H1 (cell line): ENCODE results near the gene PCDHA5. TPM values are rescaled to one million over a fixed set of nuclear protein-coding genes. Genes with fewer than 3 reads are reported as not detected.
A peak's percentile ranks its signal among the peaks of the same experiment; 100 is the strongest.

ENCODE experiments used
- ASH2L ChIP-seq: fragments of 200-600, 300-600 bp; sonication (generic); IDR thresholded peaks from one replicate; pipeline ENCODE4 v1.7.1; 2017; ENCODE audit warnings: low read length
- ATF2 ChIP-seq: IDR thresholded peaks from 2 replicates; pipeline ENCODE4 v1.6.1; 2012; ENCODE audit warnings: low read length, inconsistent platforms
- CBX8 ChIP-seq: fragments of 300-800, 300-1000 bp; sonication (generic); IDR thresholded peaks from 2 replicates; pipeline ENCODE4 v1.7.1; 2016; ENCODE audit warnings: low read depth, low read length, borderline replicate concordance
- CHD1 ChIP-seq: IDR thresholded peaks from 2 replicates; pipeline ENCODE4 v1.6.1; 2012; ENCODE audit warnings: low read depth, low read length, improper control_type of control experiment
- HDAC2 ChIP-seq, 2 experiments: fragments of 300-600 bp in 1 of 2; sonication (generic) in 1 of 2; IDR thresholded peaks; 2 replicates each; pipeline ENCODE4 v1.6.1; 2011 to 2012; ENCODE audit warnings: low read depth in 2 of 2, low read length in 2 of 2, mild to moderate bottlenecking in 2 of 2, moderate library complexity in 2 of 2, borderline replicate concordance in 1 of 2, inconsistent platforms in 1 of 2
- HDAC6 ChIP-seq: IDR thresholded peaks from one replicate; pipeline ENCODE4 v1.7.1; 2012; ENCODE audit warnings: low read depth, mild to moderate bottlenecking, inconsistent platforms, low read length, moderate library complexity
- KDM1A ChIP-seq: fragments of 200-600, 300-600 bp; sonication (generic); IDR thresholded peaks from 2 replicates; pipeline ENCODE4 v1.7.1; 2016; ENCODE audit warnings: mild to moderate bottlenecking, low read length, borderline replicate concordance
- MAFK ChIP-seq: IDR thresholded peaks from 2 replicates; pipeline ENCODE4 v1.6.1; 2012; ENCODE audit warnings: low read depth, mild to moderate bottlenecking, improper control_type of control experiment, low read length
- MAX ChIP-seq: IDR thresholded peaks from 2 replicates; pipeline ENCODE4 v1.6.1; 2012; ENCODE audit warnings: inconsistent platforms
- RBBP5 ChIP-seq: IDR thresholded peaks from 2 replicates; pipeline ENCODE4 v1.7.1; 2012; ENCODE audit warnings: low read depth, mild to moderate bottlenecking, inconsistent platforms, low read length, moderate library complexity, borderline replicate concordance
- SP4 ChIP-seq: IDR thresholded peaks from 2 replicates; pipeline ENCODE4 v1.6.1; 2012; ENCODE audit warnings: low read length, inconsistent platforms
- USF2 ChIP-seq: IDR thresholded peaks from 2 replicates; pipeline ENCODE4 v1.6.1; 2011; ENCODE audit warnings: low read length, improper control_type of control experiment
- polyA plus RNA-seq, 7 experiments: library from polyadenylated mRNA; depleted of rRNA in 3 of 7; stranded (reverse) in 5 of 7; unstranded in 2 of 7; fragments of >200 nt in 5 of 7; fragments of 200-250 nt in 2 of 7; gene quantifications; 1 replicate in 5 of 7; 2 replicates in 1 of 7; 4 replicates in 1 of 7; pipeline versions ENCODE4 v1.2.1 to v1.2.3, GENCODE V29; 2011 to 2013; ENCODE audit warnings: missing spikeins in 2 of 7, mixed read lengths in 2 of 7
- total RNA-seq: library from RNA; stranded (reverse); fragmentation: NEBNext Ultra II Directional; extraction: Animal tissue kit (Norgen Biotek cat#: 25700); gene quantifications from 2 replicates; pipeline ENCODE4 v1.2.1, GENCODE V29; 2021

PCDHA5 gene
- total and polyA plus RNA-seq, 2 of the 8 experiments (the other 6 are each of a cell fraction or from before 2014, with no cell fraction given): 0.33 to 0.76 TPM

GRCh38 chr5:140795259-140795641 lies 26.2 kb upstream of the PCDHA5 start (continued):
- TF ChIP-seq HDAC6 (no peak), USF2 (no peak), RBBP5 (no peak), CBX8 (no peak), SP4 (no peak), ASH2L (peak; percentile 30), ATF2 (no peak), CHD1 (no peak), MAFK (no peak), MAX (no peak), HDAC2 (IDR thresholded peaks at IDR 0.05; ENCODE audit: borderline replicate concordance in 1 of 2, low read depth in 2 of 2, low read length in 2 of 2) (no peak), KDM1A (no peak)
